Thyroid gland (tissue), 4 donors: ENCODE data around the gene PITPNB.

Source experiments
- CTCF ChIP-seq, 6 experiments: fragments of 200-600 bp in 3 of 6; fragments of 450-650 bp in 3 of 6; sonication (generic) in 3 of 6; IDR thresholded peaks; one replicate each; pipeline ENCODE4 v1.5.1; 2016 to 2019; ENCODE audit warnings: antibody characterized with exemption in 6 of 6, mild to moderate bottlenecking in 2 of 6, inconsistent platforms in 1 of 6, moderate library complexity in 1 of 6
- POLR2A ChIP-seq, 2 donors: fragments of 450-650 bp; IDR thresholded peaks; one replicate each; pipeline ENCODE4 v1.6.1; 2017; ENCODE audit warnings: antibody characterized with exemption in 2 of 2, mild to moderate bottlenecking in 2 of 2, moderate library complexity in 1 of 2

- no peak for TF ChIP-seq CTCF (IDR thresholded peaks at IDR 0.05)
- TF ChIP-seq POLR2A (IDR thresholded peaks at IDR 0.05): no peak
Measured at GRCh38 chr22:27820896-27821866, 97.9 kb downstream of the PITPNB start.
